Trophoblast cell (in vitro differentiated cells and primary cell): ENCODE measurements around the gene NDRG3.

Experiments used
- DNase-seq, 2 donors: peaks; one replicate each; pipeline ENCODE4 v3.0.0-alpha.2; 2016
- H2AFZ ChIP-seq: 2 replicates; pipeline ENCODE4 v1.6.1; 2013; ENCODE audit warnings: low read length, moderate library complexity, mild to moderate bottlenecking; ENCODE audit not compliant: insufficient read depth, poor library complexity
- H2AK5ac ChIP-seq: 2 replicates; pipeline ENCODE4 v1.6.1; 2013; ENCODE audit warnings: mild to moderate bottlenecking, low read length
- H2BK120ac ChIP-seq: 2 replicates; pipeline ENCODE4 v1.6.1; 2013; ENCODE audit warnings: low read length, mild to moderate bottlenecking, moderate library complexity; ENCODE audit not compliant: insufficient read depth, poor library complexity
- H2BK12ac ChIP-seq: 2 replicates; pipeline ENCODE4 v1.6.1; 2013; ENCODE audit warnings: mild to moderate bottlenecking, low read length, moderate library complexity
- H2BK5ac ChIP-seq: 2 replicates; pipeline ENCODE4 v1.6.1; 2013; ENCODE audit warnings: low read length, low read depth, moderate library complexity, mild to moderate bottlenecking; ENCODE audit not compliant: poor library complexity
- H3K14ac ChIP-seq: 2 replicates; pipeline ENCODE4 v1.6.1; 2013; ENCODE audit warnings: mild to moderate bottlenecking, low read length
- H3K18ac ChIP-seq: 2 replicates; pipeline ENCODE4 v1.6.1; 2013; ENCODE audit warnings: mild to moderate bottlenecking, low read length
- H3K23ac ChIP-seq: 2 replicates; pipeline ENCODE4 v1.6.1; 2013; ENCODE audit warnings: low read length
- H3K27ac ChIP-seq: 2 replicates; pipeline ENCODE4 v1.5.1; 2013; ENCODE audit warnings: low read depth, mild to moderate bottlenecking, inconsistent platforms, low read length, moderate library complexity
- H3K27me3 ChIP-seq: 2 replicates; pipeline ENCODE4 v1.6.1; 2013; ENCODE audit warnings: inconsistent platforms, mild to moderate bottlenecking, low read length, moderate library complexity; ENCODE audit not compliant: insufficient read depth
- H3K36me3 ChIP-seq, 2 experiments: 1 replicate in 1 of 2; 2 replicates in 1 of 2; pipeline ENCODE4 v1.6.1; 2013; ENCODE audit warnings: low read length in 2 of 2, mild to moderate bottlenecking in 2 of 2, moderate library complexity in 1 of 2; ENCODE audit not compliant: insufficient read depth in 2 of 2, control insufficient read depth in 1 of 2
- H3K4ac ChIP-seq: 2 replicates; pipeline ENCODE4 v1.6.1; 2013; ENCODE audit warnings: low read depth, mild to moderate bottlenecking, low read length, moderate library complexity
- H3K4me1 ChIP-seq, 2 experiments: 1 replicate in 1 of 2; 2 replicates in 1 of 2; pipeline ENCODE4 v1.6.1; 2013; ENCODE audit warnings: low read length in 2 of 2, mild to moderate bottlenecking in 2 of 2, moderate library complexity in 1 of 2; ENCODE audit not compliant: insufficient read depth in 2 of 2, control insufficient read depth in 1 of 2
- H3K4me2 ChIP-seq: 2 replicates; pipeline ENCODE4 v1.6.1; 2013; ENCODE audit warnings: inconsistent platforms, mild to moderate bottlenecking, low read length, moderate library complexity
- H3K4me3 ChIP-seq: 2 replicates; pipeline ENCODE4 v1.5.1; 2013; ENCODE audit warnings: mild to moderate bottlenecking, low read depth, low read length, inconsistent platforms
- H3K79me1 ChIP-seq: one replicate; pipeline ENCODE4 v1.6.1; 2013; ENCODE audit warnings: low read length
- H3K79me2 ChIP-seq: 2 replicates; pipeline ENCODE4 v1.6.1; 2013; ENCODE audit warnings: low read length, mild to moderate bottlenecking; ENCODE audit not compliant: control insufficient read depth, insufficient read depth, poor library complexity
- H3K9ac ChIP-seq: 2 replicates; pipeline ENCODE4 v1.6.1; 2013; ENCODE audit warnings: mild to moderate bottlenecking, low read length
- H3K9me3 ChIP-seq: 2 replicates; pipeline ENCODE4 v1.6.1; 2013; ENCODE audit warnings: low read depth, mild to moderate bottlenecking, control low read depth, inconsistent platforms, low read length; ENCODE audit not compliant: insufficient read depth
- H4K12ac ChIP-seq: 2 replicates; pipeline ENCODE4 v1.6.1; 2013; ENCODE audit warnings: low read depth, mild to moderate bottlenecking, low read length, moderate library complexity
- H4K8ac ChIP-seq: 2 replicates; pipeline ENCODE4 v1.6.1; 2013; ENCODE audit warnings: low read depth, mild to moderate bottlenecking, low read length, moderate library complexity
- H4K91ac ChIP-seq: one replicate; pipeline ENCODE4 v1.6.1; 2013; ENCODE audit warnings: low read depth, mild to moderate bottlenecking, low read length, moderate library complexity
- WGBS: extraction: QIAGEN DNeasy Blood & Tissue Kit; methylation state at CpG from one replicate; pipeline ENCODE4 v1.1.7; 2013; ENCODE audit warnings: missing lambda C conversion rate; ENCODE audit not compliant: insufficient read length, insufficient coverage; ENCODE audit errors: extremely low coverage; 5-methylcytosine and 5-hydroxymethylcytosine counted together

Gene NDRG3

GRCh38 chr20:36744243-36744642 is 1.6 kb downstream of the NDRG3 start:
- H2BK12ac ChIP-seq: no peak overlapping the region
- no peak overlapping the region for H3K14ac ChIP-seq
- H3K4me2 ChIP-seq: no peak overlapping the region
- no peak overlapping the region for H3K4ac ChIP-seq
- H4K12ac ChIP-seq: no peak overlapping the region
- peaks cover 5% of the 10 kb centered on the region for H3K79me2 ChIP-seq
- peaks cover 7% of the 10 kb centered on the region for H3K79me1 ChIP-seq
- H2AFZ ChIP-seq: no peak overlapping the region
- H2BK120ac ChIP-seq: no peak overlapping the region
- H2AK5ac ChIP-seq: no peak overlapping the region
- no peak overlapping the region for H4K8ac ChIP-seq
- no peak overlapping the region for H4K91ac ChIP-seq
- no peak overlapping the region for H3K27ac ChIP-seq
- no peak overlapping the region for H3K23ac ChIP-seq
- no peak overlapping the region for H3K9ac ChIP-seq
- no peak overlapping the region for H3K18ac ChIP-seq
- H3K4me3 ChIP-seq: no peak overlapping the region
- no peak overlapping the region for H2BK5ac ChIP-seq
- H3K36me3 ChIP-seq: no peaks in the 10 kb centered on the region
- no CpG with 5 or more reads among the region's 4 CpGs for WGBS
- no peaks in the 10 kb centered on the region for H3K9me3 ChIP-seq
- no peak for DNase-seq
- H3K27me3 ChIP-seq: no peaks in the 10 kb centered on the region
- peaks cover 2 to 6% of the 10 kb centered on the region in 2 experiments for H3K4me1 ChIP-seq

GRCh38 chr20:36742558-36742957 is 3.3 kb downstream of the NDRG3 start:
- no peak overlapping the region for H3K4me2 ChIP-seq
- H3K36me3 ChIP-seq: no peaks in the 10 kb centered on the region
- no peak overlapping the region for H2BK120ac ChIP-seq
- no peak overlapping the region for H2BK12ac ChIP-seq
- no peak overlapping the region for H3K23ac ChIP-seq
- WGBS: no CpG with 5 or more reads among the region's 2 CpGs
- no peak overlapping the region for H3K4me3 ChIP-seq
- DNase-seq: no peak
- H2BK5ac ChIP-seq: no peak overlapping the region
- H3K18ac ChIP-seq: no peak overlapping the region
- no peak overlapping the region for H2AK5ac ChIP-seq
- peaks cover 5% of the 10 kb centered on the region for H3K79me2 ChIP-seq
- H3K9me3 ChIP-seq: no peaks in the 10 kb centered on the region
- H3K9ac ChIP-seq: no peak overlapping the region
- no peak overlapping the region for H3K27ac ChIP-seq
- H3K4me1 ChIP-seq: peaks cover 2 to 6% of the 10 kb centered on the region in 2 experiments
- H3K27me3 ChIP-seq: no peaks in the 10 kb centered on the region
- no peak overlapping the region for H3K4ac ChIP-seq
- no peak overlapping the region for H2AFZ ChIP-seq
- H3K14ac ChIP-seq: no peak overlapping the region
- peaks cover 7% of the 10 kb centered on the region for H3K79me1 ChIP-seq
- H4K12ac ChIP-seq: no peak overlapping the region
- H4K91ac ChIP-seq: no peak overlapping the region
- no peak overlapping the region for H4K8ac ChIP-seq

GRCh38 chr20:36741072-36741471 is 4.8 kb downstream of the NDRG3 start:
- Histone ChIP-seq H3K9ac (no peak overlapping the region), H3K36me3 (no peaks in the 10 kb centered on the region), H3K27ac (no peak overlapping the region), H2AK5ac (no peak overlapping the region), H3K14ac (no peak overlapping the region), H3K18ac (no peak overlapping the region), H2AFZ (no peak overlapping the region), H3K4me1 (peaks cover 2 to 9% of the 10 kb centered on the region in 2 experiments), H2BK12ac (no peak overlapping the region), H4K8ac (no peak overlapping the region), H4K91ac (no peak overlapping the region), H2BK120ac (no peak overlapping the region), H3K27me3 (no peaks in the 10 kb centered on the region), H3K79me1 (peaks cover 4% of the 10 kb centered on the region), H4K12ac (no peak overlapping the region), H3K4me3 (no peak overlapping the region), H3K9me3 (no peaks in the 10 kb centered on the region), H3K79me2 (peaks cover 3% of the 10 kb centered on the region), H2BK5ac (no peak overlapping the region), H3K4me2 (no peak overlapping the region), H3K23ac (no peak overlapping the region), H3K4ac (no peak overlapping the region)
- no CpG with 5 or more reads among the region's 4 CpGs for WGBS
- DNase-seq: no peak

- Histone ChIP-seq H2BK5ac (no peak overlapping the region), H3K27me3 (no peaks in the 10 kb centered on the region), H3K9ac (no peak overlapping the region), H3K18ac (no peak overlapping the region), H4K12ac (no peak overlapping the region), H2BK120ac (no peak overlapping the region), H3K36me3 (no peaks in the 10 kb centered on the region), H2AFZ (no peak overlapping the region), H4K8ac (no peak overlapping the region), H3K23ac (no peak overlapping the region), H3K4me2 (no peak overlapping the region), H4K91ac (no peak overlapping the region), H3K4ac (no peak overlapping the region), H3K4me3 (no peak overlapping the region), H3K4me1 (peaks cover 3 to 5% of the 10 kb centered on the region in 2 experiments), H3K27ac (no peak overlapping the region), H2AK5ac (no peak overlapping the region), H3K14ac (no peak overlapping the region), H3K79me2 (no peaks in the 10 kb centered on the region), H3K9me3 (no peaks in the 10 kb centered on the region), H2BK12ac (no peak overlapping the region), H3K79me1 (no peaks in the 10 kb centered on the region)
- DNase-seq: no peak
- no CpG with 5 or more reads among the region's 6 CpGs for WGBS
Observed at GRCh38 chr20:36737183-36737499, 8.7 kb downstream of the NDRG3 start.
